ENCODE results near the gene BNIP3. TPM values are rescaled to one million over a fixed set of nuclear protein-coding genes. Genes with fewer than 3 reads are reported as not detected.

The BNIP3 gene
- total RNA-seq, 1 experiment from 2014 or later, result 57.1 TPM

DNA sequence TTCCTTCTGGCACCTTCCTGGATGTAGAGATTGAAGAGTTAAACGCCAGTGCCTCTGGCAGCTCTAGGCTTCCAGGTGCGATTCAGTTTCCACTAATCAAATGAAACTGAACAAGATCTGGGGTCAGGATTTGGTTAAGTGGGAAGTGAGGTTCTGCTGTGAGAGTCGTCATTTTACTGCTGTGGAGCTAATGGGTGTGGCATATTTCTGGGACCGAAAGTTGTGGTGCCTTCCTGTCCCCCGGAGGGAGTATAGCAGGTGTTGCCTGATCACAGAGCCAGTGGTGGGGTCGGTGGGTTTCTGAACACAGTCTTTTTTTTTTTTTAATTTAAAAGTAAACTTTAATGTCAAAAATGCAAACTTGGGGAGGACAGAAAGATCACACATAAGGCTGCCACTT lies 47.0 kb upstream of the BNIP3 start:
- Histone ChIP-seq H2BK20ac (ENCODE audit: low read depth, low read length, poor library complexity, severe bottlenecking) (no peak overlapping the region), H3K27ac (ENCODE audit: insufficient read length, low read depth, low read length) (no peak overlapping the region), H3T11ph (ENCODE audit: low read length) (no peak overlapping the region), H3K56ac (ENCODE audit: insufficient read length, low read depth, low read length) (no peak overlapping the region), H4K5ac (ENCODE audit: insufficient read length, low read depth, low read length) (no peak overlapping the region), H2BK15ac (ENCODE audit: low read depth, low read length) (no peak overlapping the region), H2BK120ac (ENCODE audit: low read depth, low read length, poor library complexity, severe bottlenecking) (no peak overlapping the region), H4K8ac (replicated peaks; ENCODE audit: insufficient read length, low read depth, low read length) (no peak overlapping the region), H3K27me3 (ENCODE audit: insufficient read depth, low read length) (no peaks in the 10 kb centered on the region; the same call in 1 of the 2 replicates), H3K4me2 (ENCODE audit: insufficient read depth, insufficient read length, low read length) (no peak overlapping the region), H3K23me2 (ENCODE audit: insufficient read length, low read depth, low read length, poor library complexity, severe bottlenecking) (no peaks in the 10 kb centered on the region), H3K4ac (ENCODE audit: low read depth, low read length) (no peak overlapping the region), H3K23ac (ENCODE audit: insufficient read length, low read depth, low read length) (no peak overlapping the region), H2BK12ac (ENCODE audit: insufficient read length, low read depth, low read length) (no peak overlapping the region), H3K79me2 (ENCODE audit: insufficient read depth, low read length) (no peaks in the 10 kb centered on the region), H2BK5ac (ENCODE audit: insufficient read length, low read length) (no peak overlapping the region), H2AFZ (ENCODE audit: low read length) (no peak overlapping the region), H4K91ac (ENCODE audit: insufficient read length, low read depth, low read length) (no peak overlapping the region), H3K4me1 (ENCODE audit: insufficient read depth, low read length) (no peaks in the 10 kb centered on the region), H2AK5ac (ENCODE audit: insufficient read length, low read length) (no peak overlapping the region), H3K18ac (ENCODE audit: insufficient read length, low read depth, low read length) (no peak overlapping the region), H4K20me1 (ENCODE audit: control insufficient read depth, insufficient read depth, insufficient read length) (no peaks in the 10 kb centered on the region), H3K9me3 (ENCODE audit: control insufficient read depth, low read depth, low read length) (no peaks in the 10 kb centered on the region), H3K79me1 (ENCODE audit: insufficient read depth, low read depth, low read length, poor library complexity, severe bottlenecking) (no peaks in the 10 kb centered on the region), H3K14ac (ENCODE audit: insufficient read depth, low read length) (no peak overlapping the region), H3K9ac (ENCODE audit: extremely low read depth, insufficient read length, low read length) (no peak overlapping the region)
- Mint-ChIP-seq H3K36me3 (ENCODE audit: insufficient read depth in 1 of 3, low read depth in 3 of 3) (no peaks in the 10 kb centered on the region), H3K27me3 (ENCODE audit: low read depth) (peaks cover 60% of the 10 kb centered on the region), H3K4me1 (no peaks in the 10 kb centered on the region), H3K27ac (no peak overlapping the region), H3K4me3 (no peak overlapping the region), H3K9me3 (0 out of 5 replicates have a peak, but pooled peaks cover 0 to 5% of the 10 kb centered on the region in 2 experiments)
- TF ChIP-seq, protein P1, sequence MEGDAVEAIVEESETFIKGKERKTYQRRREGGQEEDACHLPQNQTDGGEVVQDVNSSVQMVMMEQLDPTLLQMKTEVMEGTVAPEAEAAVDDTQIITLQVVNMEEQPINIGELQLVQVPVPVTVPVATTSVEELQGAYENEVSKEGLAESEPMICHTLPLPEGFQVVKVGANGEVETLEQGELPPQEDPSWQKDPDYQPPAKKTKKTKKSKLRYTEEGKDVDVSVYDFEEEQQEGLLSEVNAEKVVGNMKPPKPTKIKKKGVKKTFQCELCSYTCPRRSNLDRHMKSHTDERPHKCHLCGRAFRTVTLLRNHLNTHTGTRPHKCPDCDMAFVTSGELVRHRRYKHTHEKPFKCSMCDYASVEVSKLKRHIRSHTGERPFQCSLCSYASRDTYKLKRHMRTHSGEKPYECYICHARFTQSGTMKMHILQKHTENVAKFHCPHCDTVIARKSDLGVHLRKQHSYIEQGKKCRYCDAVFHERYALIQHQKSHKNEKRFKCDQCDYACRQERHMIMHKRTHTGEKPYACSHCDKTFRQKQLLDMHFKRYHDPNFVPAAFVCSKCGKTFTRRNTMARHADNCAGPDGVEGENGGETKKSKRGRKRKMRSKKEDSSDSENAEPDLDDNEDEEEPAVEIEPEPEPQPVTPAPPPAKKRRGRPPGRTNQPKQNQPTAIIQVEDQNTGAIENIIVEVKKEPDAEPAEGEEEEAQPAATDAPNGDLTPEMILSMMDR (conservative IDR thresholded peaks at IDR 0.05), result no peak
- DNase-seq, result no peak
- no CpG with 5 or more reads among the region's 6 CpGs for WGBS (ENCODE audit: extremely low coverage, insufficient read length, low lambda C conversion rate)
